Breast epithelium (tissue), 3 donors: ENCODE results near the gene FGGY.

ENCODE experiments used
- CTCF ChIP-seq, 3 donors: fragments of 450-650 bp; IDR thresholded peaks; one replicate each; pipeline ENCODE4 v1.5.1; 2016 to 2017; ENCODE audit warnings: antibody characterized with exemption in 3 of 3, mild to moderate bottlenecking in 3 of 3, moderate library complexity in 3 of 3
- POLR2A ChIP-seq: fragments of 450-650 bp; IDR thresholded peaks from one replicate; pipeline ENCODE4 v1.6.1; 2016; ENCODE audit warnings: antibody characterized with exemption, mild to moderate bottlenecking, moderate library complexity
- POLR2AphosphoS5 ChIP-seq, 3 donors: sonication (generic); formaldehyde crosslinking; IDR thresholded peaks; one replicate each; pipeline ENCODE4 v1.6.1; 2017; ENCODE audit warnings: antibody characterized with exemption in 3 of 3

GRCh38 chr1:59378621-59379370, 81.9 kb downstream of the FGGY start:
- no peak for TF ChIP-seq CTCF (IDR thresholded peaks at IDR 0.05)
- TF ChIP-seq POLR2AphosphoS5 (IDR thresholded peaks at IDR 0.05), result no peak
- TF ChIP-seq POLR2A, result no peak
